A172 (cell line): ENCODE measurements around the gene TMBIM6. TPM values are rescaled to one million over a fixed set of nuclear protein-coding genes. Genes with fewer than 3 reads are reported as not detected.
A peak's percentile ranks its signal among the peaks of the same experiment; 100 is the strongest.
"Not testable (repeated sequence)": the region's sequence is repeated elsewhere in the genome, so short reads cannot be mapped to it uniquely, and the experiment has no call there.

ENCODE experiments used
- DNase-seq: peaks from one replicate; pipeline ENCODE4 v3.0.0-alpha.2; 2015; ENCODE audit warnings: low spot score
- total RNA-seq: library from RNA; depleted of rRNA; stranded (reverse); fragments of >200 nt; shearing (Covaris generic); gene quantifications from 2 replicates; pipeline ENCODE4 v1.2.3, GENCODE V29; 2014; rRNA removed

The TMBIM6 gene
- 242 and 305 TPM in 2 replicates for total RNA-seq

- DNase-seq, result peak; percentile 99
Measured at GRCh38 chr12:49740930-49741881, at the start of gene TMBIM6. TSS of gene TMBIM6 (plus strand) at chr12:49741557. CDS start at chr12:49752494, 10,937 bp downstream.

GRCh38 chr12:49692851-49693250, 48.5 kb upstream of the TMBIM6 start:
- no peak for DNase-seq

GRCh38 chr12:49693931-49694444, 47.4 kb upstream of the TMBIM6 start:
- DNase-seq, result peak; percentile 40

- DNase-seq, result no peak
Measured at GRCh38 chr12:49696723-49697122, 44.6 kb upstream of the TMBIM6 start.

DNA sequence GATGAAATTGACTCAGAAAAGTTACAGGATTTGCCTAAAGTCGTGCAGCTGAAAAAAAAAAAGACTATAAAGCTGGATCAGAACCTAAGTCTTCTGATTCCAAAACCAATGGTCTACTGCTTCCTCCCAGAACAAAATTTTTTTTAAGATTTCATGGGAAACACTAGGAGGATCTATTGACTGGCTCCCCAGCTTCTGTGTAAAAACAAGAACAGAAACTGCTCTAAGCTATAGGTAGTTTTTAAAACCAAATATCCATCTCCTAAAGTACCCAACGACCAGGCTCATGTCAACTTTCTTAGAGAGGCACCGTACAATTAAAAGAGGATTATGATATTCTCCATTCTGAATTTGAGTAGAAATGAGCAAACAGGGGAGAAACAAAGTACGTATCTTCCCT, 43.5 kb upstream of the TMBIM6 start:
- no peak for DNase-seq

- DNase-seq, result peak; percentile 35
Measured at GRCh38 chr12:49698619-49699545, 42.5 kb upstream of the TMBIM6 start.

DNA sequence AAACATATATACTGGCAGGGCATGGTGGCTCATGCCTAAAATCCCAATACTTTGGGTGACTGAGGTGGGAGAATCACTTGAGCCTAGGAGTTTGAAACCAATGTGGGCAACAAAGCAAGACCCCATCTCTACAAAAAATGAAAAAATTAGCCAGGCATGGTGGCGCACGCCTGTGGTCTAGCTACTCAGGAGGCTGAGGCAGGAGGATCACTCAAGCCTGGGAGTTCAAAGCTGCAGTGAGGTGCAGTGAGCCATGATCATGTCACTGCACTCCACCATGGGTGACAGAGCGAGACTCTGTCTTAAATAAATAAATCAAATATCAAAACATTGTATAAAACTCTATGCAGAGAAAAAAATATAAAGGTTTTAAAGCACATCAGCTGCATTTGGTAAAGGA, 39.3 kb upstream of the TMBIM6 start:
- no peak for DNase-seq

- no peak for DNase-seq
Measured at GRCh38 chr12:49702676-49703215, 38.6 kb upstream of the TMBIM6 start.

GRCh38 chr12:49703647-49704137, 37.7 kb upstream of the TMBIM6 start:
- peak; percentile 64 for DNase-seq

- DNase-seq, result peak; percentile 74
Measured at GRCh38 chr12:49705479-49706134, 35.8 kb upstream of the TMBIM6 start.

DNA sequence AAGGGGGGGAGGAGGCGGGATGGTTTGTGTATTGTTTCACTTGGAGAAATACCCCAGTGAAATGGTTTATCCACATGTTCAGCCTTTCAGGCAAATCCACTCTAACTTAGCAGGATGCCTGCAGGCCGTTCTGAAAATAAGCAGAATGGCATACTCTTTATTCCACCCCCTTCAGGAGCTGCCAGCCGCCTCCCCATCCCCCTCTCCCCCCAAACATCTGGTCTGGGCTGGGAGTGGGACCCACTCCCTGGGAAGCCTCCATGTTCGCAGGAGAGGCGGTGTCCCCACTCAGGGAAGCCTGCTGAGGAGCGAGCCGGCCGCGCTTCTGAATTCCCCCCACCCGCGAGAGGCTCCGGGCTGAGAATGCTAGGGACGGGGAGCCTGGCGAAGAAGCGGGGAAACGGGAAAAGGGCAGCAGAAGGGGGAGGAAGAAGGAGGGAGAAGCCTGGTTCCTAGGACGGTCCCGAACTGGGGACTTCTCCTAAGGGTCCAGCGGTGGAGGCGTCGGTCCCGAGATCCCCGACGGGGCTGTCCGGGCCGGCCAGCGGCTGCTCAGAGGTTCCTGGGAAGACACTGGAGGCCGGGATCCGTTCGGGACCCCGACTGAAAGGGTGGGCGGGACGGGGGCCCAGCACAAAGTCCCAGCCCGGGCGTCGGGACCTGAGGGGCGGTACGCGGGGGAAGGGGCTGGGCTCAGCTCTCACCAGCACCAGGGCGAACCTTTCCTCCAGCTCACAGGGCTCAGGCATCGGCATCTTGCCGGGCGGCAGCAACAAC, 34.8 kb upstream of the TMBIM6 start:
- no peak for DNase-seq

- DNase-seq, result peak; percentile 76
Measured at GRCh38 chr12:49707128-49707811, 34.1 kb upstream of the TMBIM6 start, which contains the start of gene FMNL3. TSS of gene FMNL3 (minus strand) at chr12:49707405. CDS start at chr12:49707180, 225 bp downstream.

DNA sequence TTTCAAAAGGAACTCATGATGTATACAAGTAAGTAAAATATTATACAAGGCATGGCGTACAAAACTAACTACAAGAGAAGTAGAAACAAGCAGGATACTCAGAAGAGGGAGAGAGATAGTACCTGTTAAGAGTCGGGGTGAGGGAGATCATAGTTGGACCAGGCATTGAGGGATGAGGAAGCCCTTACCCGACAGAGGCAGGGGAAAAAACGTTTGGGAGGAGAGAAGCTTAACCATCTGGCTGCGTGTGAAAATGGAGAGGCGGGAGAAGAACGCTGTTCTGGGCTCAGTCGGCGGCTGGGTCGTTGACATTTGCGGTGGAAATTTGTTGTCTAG, 33.6 kb upstream of the TMBIM6 start:
- no peak for DNase-seq

GRCh38 chr12:49708851-49709250, 32.5 kb upstream of the TMBIM6 start:
- no peak for DNase-seq

GRCh38 chr12:49713952-49714351, 27.4 kb upstream of the TMBIM6 start:
- not testable (repeated sequence) for DNase-seq

GRCh38 chr12:49716553-49716952, 24.8 kb upstream of the TMBIM6 start:
- no peak for DNase-seq

DNA sequence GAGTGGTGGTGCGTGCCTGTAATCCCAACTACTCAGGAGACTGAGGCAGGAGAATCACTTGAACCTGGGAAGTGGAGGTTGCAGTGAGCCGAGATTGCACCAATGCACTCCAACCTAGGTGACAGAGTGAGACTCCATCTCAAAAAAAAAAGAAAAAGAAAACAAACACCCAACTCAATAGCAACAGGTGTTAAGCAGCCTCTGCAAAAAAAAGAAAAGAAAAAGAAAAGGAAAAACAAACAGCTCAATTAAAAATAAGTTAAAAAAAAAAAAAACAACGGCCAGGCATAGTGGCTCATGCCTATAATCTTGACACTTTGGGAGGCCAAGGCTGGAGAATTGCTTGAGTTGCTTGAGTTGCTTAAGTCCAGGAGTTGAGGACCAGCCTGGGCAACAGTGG, 23.6 kb upstream of the TMBIM6 start:
- DNase-seq, result not testable (repeated sequence)

GRCh38 chr12:49720214-49720613, 21.1 kb upstream of the TMBIM6 start:
- DNase-seq, result no peak

- not testable (repeated sequence) for DNase-seq
Measured at GRCh38 chr12:49721355-49721754, 20.0 kb upstream of the TMBIM6 start.

GRCh38 chr12:49728446-49728845, 12.9 kb upstream of the TMBIM6 start:
- DNase-seq, result no peak
